Epithelial cell of esophagus (primary cell): ENCODE data around the gene ANKRD12.

ENCODE experiments used
- DNase-seq: peaks from one replicate; pipeline ENCODE4 v3.0.0; 2010; ENCODE audit warnings: low read depth
- H3K4me3 ChIP-seq: 2 replicates; pipeline ENCODE4 v1.5.1; 2011; ENCODE audit warnings: mild to moderate bottlenecking, low read length, control low read depth
- CTCF ChIP-seq: IDR thresholded peaks from 2 replicates; pipeline ENCODE4 v1.5.1; 2011; ENCODE audit warnings: low read depth, mild to moderate bottlenecking, low read length, control low read depth, inconsistent platforms; ENCODE audit not compliant: insufficient read depth; ENCODE audit errors: missing control alignments

Gene ANKRD12

GRCh38 chr18:9304388-9305070, 167.9 kb downstream of the ANKRD12 start:
- no peak overlapping the region for H3K4me3 ChIP-seq
- DNase-seq = no peak

GRCh38 chr18:9319333-9319732, 182.8 kb downstream of the ANKRD12 start:
- TF ChIP-seq CTCF = no peak
- DNase-seq = no peak

More at GRCh38 chr18:9304388-9305070, 167.9 kb downstream of the ANKRD12 start:
- TF ChIP-seq CTCF = no peak

GRCh38 chr18:9321017-9321452, 184.5 kb downstream of the ANKRD12 start:
- no peak overlapping the region for H3K4me3 ChIP-seq
- no peak for TF ChIP-seq CTCF
- DNase-seq = no peak

More at GRCh38 chr18:9319333-9319732, 182.8 kb downstream of the ANKRD12 start:
- H3K4me3 ChIP-seq = no peak overlapping the region

- no peak for DNase-seq
- TF ChIP-seq CTCF = no peak
- no peak overlapping the region for H3K4me3 ChIP-seq
Measured at GRCh38 chr18:9321736-9322135, 185.2 kb downstream of the ANKRD12 start.

- H3K4me3 ChIP-seq = no peak overlapping the region
- no peak for TF ChIP-seq CTCF
- DNase-seq = no peak
Measured at GRCh38 chr18:9322744-9323143, 186.2 kb downstream of the ANKRD12 start.

- DNase-seq = peak; percentile 55
- no peak for TF ChIP-seq CTCF
- H3K4me3 ChIP-seq = no peak overlapping the region
Measured at GRCh38 chr18:9323750-9324445, 187.3 kb downstream of the ANKRD12 start.

GRCh38 chr18:9325716-9326115, 189.1 kb downstream of the ANKRD12 start:
- H3K4me3 ChIP-seq = no peak overlapping the region
- DNase-seq = no peak
- TF ChIP-seq CTCF = no peak
